ENCODE measurements around the gene WDR77. TPM values are rescaled to one million over a fixed set of nuclear protein-coding genes. Genes with fewer than 3 reads are reported as not detected.

The WDR77 gene
- total and polyA plus RNA-seq, 2 of the 13 experiments (the other 11 are each of a cell fraction or from before 2014, with no cell fraction given) = 90.6 to 108 TPM

DNA sequence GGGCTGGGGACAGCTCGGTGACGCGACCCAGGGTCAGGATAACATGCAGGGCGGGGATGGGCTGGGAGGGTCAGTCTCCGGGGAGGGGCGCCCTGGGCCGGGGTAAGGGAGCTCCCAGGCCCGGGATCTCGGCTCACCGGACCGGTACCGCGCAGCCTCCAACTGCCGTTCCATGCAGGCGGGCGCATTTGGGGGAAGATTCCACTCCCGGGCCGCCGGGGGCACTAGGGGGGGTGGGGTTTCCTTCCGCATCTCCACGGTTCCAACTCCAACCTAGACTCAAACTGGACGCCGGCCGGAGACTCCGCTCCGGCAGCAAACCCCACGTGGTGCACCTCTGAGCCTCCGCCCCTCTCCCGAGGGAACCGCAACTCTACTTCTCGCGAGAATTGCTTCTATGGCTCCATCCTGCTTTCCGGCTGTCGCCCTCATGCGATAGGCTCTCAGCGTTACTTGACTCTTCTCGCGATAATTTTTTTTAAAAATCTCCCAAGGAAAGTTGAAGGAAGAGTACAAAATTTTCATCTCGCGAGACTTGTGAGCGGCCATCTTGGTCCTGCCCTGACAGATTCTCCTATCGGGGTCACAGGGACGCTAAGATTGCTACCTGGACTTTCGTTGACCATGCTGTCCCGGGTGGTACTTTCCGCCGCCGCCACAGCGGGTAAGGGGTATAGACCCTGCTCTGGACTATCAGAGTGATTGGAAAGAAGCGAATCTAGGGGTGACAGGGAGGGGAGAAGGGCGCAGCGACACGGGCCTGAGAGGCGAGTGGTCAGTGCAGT, at the start of gene WDR77, which contains the start of gene ATP5PB (continued):
- TF ChIP-seq, protein P1, sequence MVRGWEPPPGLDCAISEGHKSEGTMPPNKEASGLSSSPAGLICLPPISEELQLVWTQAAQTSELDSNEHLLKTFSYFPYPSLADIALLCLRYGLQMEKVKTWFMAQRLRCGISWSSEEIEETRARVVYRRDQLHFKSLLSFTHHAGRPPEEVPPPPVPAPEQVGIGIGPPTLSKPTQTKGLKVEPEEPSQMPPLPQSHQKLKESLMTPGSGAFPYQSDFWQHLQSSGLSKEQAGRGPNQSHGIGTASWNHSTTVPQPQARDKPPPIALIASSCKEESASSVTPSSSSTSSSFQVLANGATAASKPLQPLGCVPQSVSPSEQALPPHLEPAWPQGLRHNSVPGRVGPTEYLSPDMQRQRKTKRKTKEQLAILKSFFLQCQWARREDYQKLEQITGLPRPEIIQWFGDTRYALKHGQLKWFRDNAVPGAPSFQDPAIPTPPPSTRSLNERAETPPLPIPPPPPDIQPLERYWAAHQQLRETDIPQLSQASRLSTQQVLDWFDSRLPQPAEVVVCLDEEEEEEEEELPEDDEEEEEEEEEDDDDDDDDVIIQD (CRISPR knock-in tag; IDR thresholded peaks at IDR 0.05; ENCODE audit: low read depth) = peak; percentile 88
- TF ChIP-seq SAP130 (CRISPR knock-in tag; IDR thresholded peaks at IDR 0.05; ENCODE audit: low read depth) = peak; percentile 96
- 0 out of 2 replicates have a peak, but pooled peaks have one; percentile 3 for TF ChIP-seq STAG1 (CRISPR knock-in tag; IDR thresholded peaks at IDR 0.05)
- peak; percentile 89 for TF ChIP-seq POGZ (CRISPR knock-in tag; IDR thresholded peaks at IDR 0.05)
- no peak for TF ChIP-seq GABPA (IDR thresholded peaks at IDR 0.05; ENCODE audit: low read depth, low read length)
- TF ChIP-seq GABPA (CRISPR knock-in tag; IDR thresholded peaks at IDR 0.05; ENCODE audit: low read depth) = peak; percentile 81
- TF ChIP-seq KMT2B (CRISPR knock-in tag; IDR thresholded peaks at IDR 0.05) = peak; percentile 77
- TF ChIP-seq YEATS2 (CRISPR knock-in tag; IDR thresholded peaks at IDR 0.05; ENCODE audit: borderline replicate concordance) = peak; percentile 92
- TF ChIP-seq HOXA3 (CRISPR knock-in tag; IDR thresholded peaks at IDR 0.05) = peak; percentile 45; the same call in 1 of the 2 replicates
- peak; percentile 70 for TF ChIP-seq ELF3 (CRISPR knock-in tag; IDR thresholded peaks at IDR 0.05)
- TF ChIP-seq ZNF776 (CRISPR knock-in tag; IDR thresholded peaks at IDR 0.05) = no peak
- TF ChIP-seq SETDB1 (CRISPR knock-in tag; IDR thresholded peaks at IDR 0.05; ENCODE audit: borderline replicate concordance) = no peak
- 0 out of 2 replicates have a peak, but pooled peaks have one; percentile 12 for TF ChIP-seq FOXA3 (CRISPR knock-in tag; IDR thresholded peaks at IDR 0.05)
- no peak for TF ChIP-seq RCOR2 (CRISPR knock-in tag; IDR thresholded peaks at IDR 0.05)
- TF ChIP-seq, protein P2, sequence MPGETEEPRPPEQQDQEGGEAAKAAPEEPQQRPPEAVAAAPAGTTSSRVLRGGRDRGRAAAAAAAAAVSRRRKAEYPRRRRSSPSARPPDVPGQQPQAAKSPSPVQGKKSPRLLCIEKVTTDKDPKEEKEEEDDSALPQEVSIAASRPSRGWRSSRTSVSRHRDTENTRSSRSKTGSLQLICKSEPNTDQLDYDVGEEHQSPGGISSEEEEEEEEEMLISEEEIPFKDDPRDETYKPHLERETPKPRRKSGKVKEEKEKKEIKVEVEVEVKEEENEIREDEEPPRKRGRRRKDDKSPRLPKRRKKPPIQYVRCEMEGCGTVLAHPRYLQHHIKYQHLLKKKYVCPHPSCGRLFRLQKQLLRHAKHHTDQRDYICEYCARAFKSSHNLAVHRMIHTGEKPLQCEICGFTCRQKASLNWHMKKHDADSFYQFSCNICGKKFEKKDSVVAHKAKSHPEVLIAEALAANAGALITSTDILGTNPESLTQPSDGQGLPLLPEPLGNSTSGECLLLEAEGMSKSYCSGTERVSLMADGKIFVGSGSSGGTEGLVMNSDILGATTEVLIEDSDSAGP (CRISPR knock-in tag; IDR thresholded peaks at IDR 0.05; ENCODE audit: borderline replicate concordance) = peak; percentile 44
- TF ChIP-seq YEATS4 (CRISPR knock-in tag; IDR thresholded peaks at IDR 0.05; ENCODE audit: borderline replicate concordance) = peak; percentile 93
- TF ChIP-seq SP4 (CRISPR knock-in tag; IDR thresholded peaks at IDR 0.05) = peak; percentile 73
- no peak for TF ChIP-seq TMF1 (CRISPR knock-in tag; IDR thresholded peaks at IDR 0.05; ENCODE audit: low read depth)
- TF ChIP-seq ZNF101 (CRISPR knock-in tag; IDR thresholded peaks at IDR 0.05; ENCODE audit: borderline replicate concordance, low read depth) = no peak
- TF ChIP-seq, protein P3, sequence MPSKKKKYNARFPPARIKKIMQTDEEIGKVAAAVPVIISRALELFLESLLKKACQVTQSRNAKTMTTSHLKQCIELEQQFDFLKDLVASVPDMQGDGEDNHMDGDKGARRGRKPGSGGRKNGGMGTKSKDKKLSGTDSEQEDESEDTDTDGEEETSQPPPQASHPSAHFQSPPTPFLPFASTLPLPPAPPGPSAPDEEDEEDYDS (CRISPR knock-in tag; IDR thresholded peaks at IDR 0.05) = peak; percentile 75
- TF ChIP-seq TAF1 (CRISPR knock-in tag; IDR thresholded peaks at IDR 0.05) = peak; percentile 70; the same call in 1 of the 2 replicates
- peak; percentile 92 for TF ChIP-seq ARID4A (CRISPR knock-in tag; IDR thresholded peaks at IDR 0.05; ENCODE audit: borderline replicate concordance)
- TF ChIP-seq KLF6 (CRISPR knock-in tag; IDR thresholded peaks at IDR 0.05) = peak; percentile 33; the same call in 1 of the 2 replicates
- no peak for TF ChIP-seq MED8 (CRISPR knock-in tag; IDR thresholded peaks at IDR 0.05; ENCODE audit: insufficient replicate concordance)

Measured in HepG2 (cell line).